ENCODE measurements around the gene MFSD1.

DNA sequence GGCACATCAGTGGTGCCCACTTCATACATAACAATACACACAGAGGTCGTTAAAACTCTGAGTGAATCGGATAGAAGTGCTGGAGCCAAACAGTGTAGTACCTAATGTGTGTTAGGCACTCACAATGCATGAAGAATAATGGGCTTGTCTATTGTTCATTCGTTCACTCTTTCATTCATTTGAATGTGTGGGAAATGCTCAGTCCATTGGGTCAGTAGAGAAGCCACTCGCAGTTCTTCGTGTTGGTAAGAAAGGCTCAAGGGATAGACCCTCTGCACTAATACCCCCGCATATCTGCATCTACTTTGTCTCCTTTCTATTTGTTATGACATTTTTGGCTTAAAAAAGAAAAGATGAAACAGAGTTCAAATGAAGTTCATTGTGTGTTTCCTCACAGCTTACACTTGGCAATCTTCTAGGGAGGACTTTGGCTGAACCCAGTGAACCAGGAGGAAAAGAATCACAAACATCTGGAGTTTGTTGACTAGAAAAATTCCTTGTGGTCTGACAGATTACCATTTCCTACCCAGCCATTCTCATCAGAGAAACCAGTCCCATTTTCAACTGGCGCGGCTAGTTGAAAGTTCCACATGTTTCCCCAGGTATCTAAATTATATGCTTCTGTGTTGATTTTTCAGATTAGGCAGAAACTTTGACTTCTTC is 32.8 kb upstream of the MFSD1 start:
- TF ChIP-seq MAZ (IDR thresholded peaks at IDR 0.05; ENCODE audit: borderline replicate concordance, low read depth, low read length): no peak
- 0 out of 2 replicates have a peak, but pooled peaks have one; percentile 23 for TF ChIP-seq POLR2A (IDR thresholded peaks at IDR 0.05; ENCODE audit: low read depth, low read length)
- no peak for TF ChIP-seq CTCF (conservative IDR thresholded peaks at IDR 0.05; ENCODE audit: low read depth, low read length)
- no peak for TF ChIP-seq USF2 (IDR thresholded peaks at IDR 0.05; ENCODE audit: low read depth, low read length)
- TF ChIP-seq SMC3 (IDR thresholded peaks at IDR 0.05; ENCODE audit: low read depth, low read length): no peak
- peak; percentile 82 for TF ChIP-seq CEBPB (IDR thresholded peaks at IDR 0.05; ENCODE audit: low read depth, low read length)
- no peak for TF ChIP-seq RFX5 (IDR thresholded peaks at IDR 0.05; ENCODE audit: low read depth, low read length)
- peak; percentile 26; the same call in 1 of the 2 replicates for TF ChIP-seq BHLHE40 (IDR thresholded peaks at IDR 0.05; ENCODE audit: low read depth, low read length)
- TF ChIP-seq MAFK (IDR thresholded peaks at IDR 0.05; ENCODE audit: low read depth, low read length): no peak
- TF ChIP-seq FOS (IDR thresholded peaks at IDR 0.05; ENCODE audit: low read depth, low read length): peak; percentile 13; the same call in 1 of the 2 replicates
- TF ChIP-seq RCOR1 (IDR thresholded peaks at IDR 0.05; ENCODE audit: insufficient replicate concordance, low read length): peak; percentile 32
- TF ChIP-seq CHD1 (IDR thresholded peaks at IDR 0.05; ENCODE audit: low read depth, low read length): no peak
- TF ChIP-seq, protein P1, sequence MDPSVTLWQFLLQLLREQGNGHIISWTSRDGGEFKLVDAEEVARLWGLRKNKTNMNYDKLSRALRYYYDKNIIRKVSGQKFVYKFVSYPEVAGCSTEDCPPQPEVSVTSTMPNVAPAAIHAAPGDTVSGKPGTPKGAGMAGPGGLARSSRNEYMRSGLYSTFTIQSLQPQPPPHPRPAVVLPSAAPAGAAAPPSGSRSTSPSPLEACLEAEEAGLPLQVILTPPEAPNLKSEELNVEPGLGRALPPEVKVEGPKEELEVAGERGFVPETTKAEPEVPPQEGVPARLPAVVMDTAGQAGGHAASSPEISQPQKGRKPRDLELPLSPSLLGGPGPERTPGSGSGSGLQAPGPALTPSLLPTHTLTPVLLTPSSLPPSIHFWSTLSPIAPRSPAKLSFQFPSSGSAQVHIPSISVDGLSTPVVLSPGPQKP (IDR thresholded peaks at IDR 0.05; ENCODE audit: borderline replicate concordance, low read depth, low read length): no peak

Data from IMR-90 (cell line).